HepG2 (cell line): ENCODE measurements around the gene RIPK3. TPM values are rescaled to one million over a fixed set of nuclear protein-coding genes. Genes with fewer than 3 reads are reported as not detected.

Source experiments
- CREM ChIP-seq, 2 experiments: sonication (generic) in 1 of 2; formaldehyde crosslinking in 1 of 2; IDR thresholded peaks; 2 replicates each; pipeline versions ENCODE4 v1.4.0 to v1.6.1; 2016 to 2020; ENCODE audit warnings: antibody characterized with exemption in 1 of 2, mild to moderate bottlenecking in 1 of 2, missing genetic modification reagents in 1 of 2
- FOXC1 ChIP-seq: sonication (generic); formaldehyde crosslinking; IDR thresholded peaks from 2 replicates; pipeline ENCODE4 v1.8.0; 2022; ENCODE audit warnings: mild to moderate bottlenecking, missing genetic modification reagents, borderline replicate concordance
- GMEB2 ChIP-seq: IDR thresholded peaks from 2 replicates; pipeline ENCODE4 v1.6.1; 2016; ENCODE audit warnings: missing biosample characterization, missing genetic modification reagents, low read depth
- HNF4A ChIP-seq: sonication (generic); formaldehyde crosslinking; IDR thresholded peaks from 2 replicates; pipeline ENCODE4 v1.4.0; 2020; ENCODE audit warnings: missing genetic modification reagents
- HNRNPLL ChIP-seq: fragments of 200-400 bp; formaldehyde crosslinking; IDR thresholded peaks from 2 replicates; pipeline ENCODE4 v1.6.1; 2017; ENCODE audit warnings: mild to moderate bottlenecking, low read depth, low read length; ENCODE audit not compliant: poor library complexity, severe bottlenecking
- HOXD1 ChIP-seq: sonication (generic); formaldehyde crosslinking; IDR thresholded peaks from 2 replicates; pipeline ENCODE4 v1.5.0; 2020; ENCODE audit warnings: missing genetic modification reagents
- JUN ChIP-seq: sonication (generic); formaldehyde crosslinking; IDR thresholded peaks from 2 replicates; pipeline ENCODE4 v1.4.0; 2020; ENCODE audit warnings: mild to moderate bottlenecking, missing genetic modification reagents
- KAT8 ChIP-seq: IDR thresholded peaks from 2 replicates; pipeline ENCODE4 v1.6.1; 2016; ENCODE audit warnings: missing genetic modification reagents, missing compliant biosample characterization
- MEF2D ChIP-seq: sonication (generic); formaldehyde crosslinking; IDR thresholded peaks from 2 replicates; pipeline ENCODE4 v1.5.1; 2020; ENCODE audit warnings: mild to moderate bottlenecking, missing genetic modification reagents
- MTF2 ChIP-seq: sonication (generic); formaldehyde crosslinking; IDR thresholded peaks from 2 replicates; pipeline ENCODE4 v1.5.0; 2020; ENCODE audit warnings: missing genetic modification reagents, borderline replicate concordance
- NPAS2 ChIP-seq: sonication (generic); formaldehyde crosslinking; IDR thresholded peaks from 2 replicates; pipeline ENCODE4 v1.8.0; 2022; ENCODE audit warnings: mild to moderate bottlenecking, missing genetic modification reagents, borderline replicate concordance
- PATZ1 ChIP-seq: sonication (generic); formaldehyde crosslinking; IDR thresholded peaks from 2 replicates; pipeline ENCODE4 v1.4.0; 2020; ENCODE audit warnings: missing genetic modification reagents
- PHF8 ChIP-seq: sonication (generic); formaldehyde crosslinking; IDR thresholded peaks from 2 replicates; pipeline ENCODE4 v1.5.0; 2020; ENCODE audit warnings: missing genetic modification reagents
- REXO4 ChIP-seq: sonication (generic); formaldehyde crosslinking; IDR thresholded peaks from 2 replicates; pipeline ENCODE4 v1.8.0; 2022; ENCODE audit warnings: missing genetic modification reagents, mild to moderate bottlenecking, borderline replicate concordance
- U2AF1 ChIP-seq: fragments of 200-400 bp; formaldehyde crosslinking; optimal IDR thresholded peaks from 2 replicates; pipeline ENCODE3; 2017; ENCODE audit warnings: mild to moderate bottlenecking, low read depth, low read length
- ZNF337 ChIP-seq: sonication (generic); formaldehyde crosslinking; IDR thresholded peaks from 2 replicates; pipeline ENCODE4 v1.5.1; 2020; ENCODE audit warnings: missing genetic modification reagents, low read depth, mild to moderate bottlenecking, borderline replicate concordance
- ZNF383 ChIP-seq: sonication (generic); formaldehyde crosslinking; IDR thresholded peaks from 2 replicates; pipeline ENCODE4 v1.4.0; 2020; ENCODE audit warnings: missing genetic modification reagents, mild to moderate bottlenecking, borderline replicate concordance
- ZNF619 ChIP-seq: sonication (generic); formaldehyde crosslinking; IDR thresholded peaks from 2 replicates; pipeline ENCODE4 v1.4.0; 2020; ENCODE audit warnings: mild to moderate bottlenecking, missing genetic modification reagents
- ZNF75D ChIP-seq: sonication (generic); formaldehyde crosslinking; IDR thresholded peaks from 2 replicates; pipeline ENCODE4 v1.8.1; 2023; ENCODE audit warnings: missing genetic modification reagents, mild to moderate bottlenecking, borderline replicate concordance
- ZNF768 ChIP-seq: sonication (generic); formaldehyde crosslinking; IDR thresholded peaks from 2 replicates; pipeline ENCODE4 v1.4.0; 2020; ENCODE audit warnings: missing genetic modification reagents
- ZNF792 ChIP-seq: IDR thresholded peaks from 2 replicates; pipeline ENCODE4 v1.6.1; 2016
- polyA plus RNA-seq, 8 experiments: library from polyadenylated mRNA; depleted of rRNA in 3 of 8; stranded (reverse) in 7 of 8; unstranded in 1 of 8; fragments of >200 nt; fragmentation: Illumina TruSeq in 4 of 8; extraction: Trizol in 4 of 8; gene quantifications; 2 replicates each; pipeline versions ENCODE4 v1.2.1 to v1.2.3, GENCODE V29; 2011 to 2016; ENCODE audit warnings: low read depth in 4 of 8, missing spikeins in 1 of 8, mixed read lengths in 1 of 8; ENCODE audit not compliant: insufficient read depth in 1 of 8
- total RNA-seq, 5 experiments: library from RNA; depleted of rRNA; stranded (reverse); fragments of >200 nt; fragmentation: Illumina TruSeq; extraction: Trizol; gene quantifications; 2 replicates each; pipeline ENCODE4 v1.2.3, GENCODE V29; 2016; ENCODE audit warnings: low read depth in 1 of 5
- TF ChIP-seq, protein P1 (sequence below): sonication (generic); formaldehyde crosslinking; IDR thresholded peaks from 2 replicates; pipeline ENCODE4 v1.4.0; 2020; ENCODE audit warnings: mild to moderate bottlenecking, missing genetic modification reagents
- TF ChIP-seq, protein P2 (sequence below): sonication (generic); formaldehyde crosslinking; IDR thresholded peaks from 2 replicates; pipeline ENCODE4 v1.4.0; 2020; ENCODE audit warnings: missing genetic modification reagents

The RIPK3 gene
- total and polyA plus RNA-seq, 2 of the 13 experiments (the other 11 are each of a cell fraction or from before 2014, with no cell fraction given): not detected

- no peak for TF ChIP-seq GMEB2
- no peak for TF ChIP-seq JUN
- no peak for TF ChIP-seq HOXD1
- no peak for TF ChIP-seq FOXC1 (CRISPR knock-in tag)
- no peak for TF ChIP-seq ZNF337 (CRISPR knock-in tag)
- no peak for TF ChIP-seq ZNF619
- TF ChIP-seq ZNF383 (CRISPR knock-in tag): 0 out of 2 replicates have a peak, but pooled peaks have one; percentile 42
- TF ChIP-seq ZNF792: no peak
- TF ChIP-seq CREM (IDR thresholded peaks at IDR 0.05): no peak
- TF ChIP-seq CREM (CRISPR knock-in tag; IDR thresholded peaks at IDR 0.05): no peak
- TF ChIP-seq PATZ1 (CRISPR knock-in tag): peak; percentile 28; the same call in 1 of the 2 replicates
- TF ChIP-seq MEF2D (CRISPR knock-in tag): no peak
- no peak for TF ChIP-seq HNF4A (CRISPR knock-in tag)
- no peak for TF ChIP-seq PHF8 (CRISPR knock-in tag)
- TF ChIP-seq, protein P1, sequence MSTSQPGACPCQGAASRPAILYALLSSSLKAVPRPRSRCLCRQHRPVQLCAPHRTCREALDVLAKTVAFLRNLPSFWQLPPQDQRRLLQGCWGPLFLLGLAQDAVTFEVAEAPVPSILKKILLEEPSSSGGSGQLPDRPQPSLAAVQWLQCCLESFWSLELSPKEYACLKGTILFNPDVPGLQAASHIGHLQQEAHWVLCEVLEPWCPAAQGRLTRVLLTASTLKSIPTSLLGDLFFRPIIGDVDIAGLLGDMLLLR (CRISPR knock-in tag): peak; percentile 58; the same call in 1 of the 2 replicates
- TF ChIP-seq, protein P2, sequence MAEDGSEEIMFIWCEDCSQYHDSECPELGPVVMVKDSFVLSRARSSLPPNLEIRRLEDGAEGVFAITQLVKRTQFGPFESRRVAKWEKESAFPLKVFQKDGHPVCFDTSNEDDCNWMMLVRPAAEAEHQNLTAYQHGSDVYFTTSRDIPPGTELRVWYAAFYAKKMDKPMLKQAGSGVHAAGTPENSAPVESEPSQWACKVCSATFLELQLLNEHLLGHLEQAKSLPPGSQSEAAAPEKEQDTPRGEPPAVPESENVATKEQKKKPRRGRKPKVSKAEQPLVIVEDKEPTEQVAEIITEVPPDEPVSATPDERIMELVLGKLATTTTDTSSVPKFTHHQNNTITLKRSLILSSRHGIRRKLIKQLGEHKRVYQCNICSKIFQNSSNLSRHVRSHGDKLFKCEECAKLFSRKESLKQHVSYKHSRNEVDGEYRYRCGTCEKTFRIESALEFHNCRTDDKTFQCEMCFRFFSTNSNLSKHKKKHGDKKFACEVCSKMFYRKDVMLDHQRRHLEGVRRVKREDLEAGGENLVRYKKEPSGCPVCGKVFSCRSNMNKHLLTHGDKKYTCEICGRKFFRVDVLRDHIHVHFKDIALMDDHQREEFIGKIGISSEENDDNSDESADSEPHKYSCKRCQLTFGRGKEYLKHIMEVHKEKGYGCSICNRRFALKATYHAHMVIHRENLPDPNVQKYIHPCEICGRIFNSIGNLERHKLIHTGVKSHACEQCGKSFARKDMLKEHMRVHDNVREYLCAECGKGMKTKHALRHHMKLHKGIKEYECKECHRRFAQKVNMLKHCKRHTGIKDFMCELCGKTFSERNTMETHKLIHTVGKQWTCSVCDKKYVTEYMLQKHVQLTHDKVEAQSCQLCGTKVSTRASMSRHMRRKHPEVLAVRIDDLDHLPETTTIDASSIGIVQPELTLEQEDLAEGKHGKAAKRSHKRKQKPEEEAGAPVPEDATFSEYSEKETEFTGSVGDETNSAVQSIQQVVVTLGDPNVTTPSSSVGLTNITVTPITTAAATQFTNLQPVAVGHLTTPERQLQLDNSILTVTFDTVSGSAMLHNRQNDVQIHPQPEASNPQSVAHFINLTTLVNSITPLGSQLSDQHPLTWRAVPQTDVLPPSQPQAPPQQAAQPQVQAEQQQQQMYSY: no peak
- no peak for TF ChIP-seq KAT8 (CRISPR knock-in tag)
- TF ChIP-seq REXO4 (CRISPR knock-in tag): peak; percentile 20; the same call in 1 of the 2 replicates
- TF ChIP-seq NPAS2: no peak
- no peak for TF ChIP-seq HNRNPLL
- TF ChIP-seq U2AF1: no peak
- peak; percentile 54; the same call in 1 of the 2 replicates for TF ChIP-seq ZNF768
- no peak for TF ChIP-seq ZNF75D (CRISPR knock-in tag)
- TF ChIP-seq MTF2 (CRISPR knock-in tag): 0 out of 2 replicates have a peak, but pooled peaks have one; percentile 54
These were observed 28.9 kb upstream of the RIPK3 start (continued) for GRCh38 chr14:24368562-24369252.
